Activated naive CD4-positive, alpha-beta T cell treated with anti-CD3 and anti-CD28 coated beads, Interleukin-2, amount 50 U/mL, for 24 hours (primary cell): ENCODE measurements around the gene AMZ2.

ENCODE experiments used
- H3K27ac Mint-ChIP-seq: one replicate; pipeline ENCODE4 v1.8.0; 2021; ENCODE audit warnings: mild to moderate bottlenecking, mixed read lengths
- H3K27me3 Mint-ChIP-seq: one replicate; pipeline ENCODE4 v1.8.0; 2021; ENCODE audit warnings: mixed read lengths
- H3K36me3 Mint-ChIP-seq: one replicate; pipeline ENCODE4 v1.8.0; 2021; ENCODE audit warnings: mixed read lengths
- H3K4me1 Mint-ChIP-seq: one replicate; pipeline ENCODE4 v1.8.0; 2021; ENCODE audit warnings: mixed read lengths
- H3K4me3 Mint-ChIP-seq: one replicate; pipeline ENCODE4 v1.8.0; 2021; ENCODE audit warnings: mild to moderate bottlenecking, mixed read lengths
- H3K9me3 Mint-ChIP-seq: one replicate; pipeline ENCODE4 v1.8.0; 2021; ENCODE audit warnings: mixed read lengths

AMZ2 gene

DNA sequence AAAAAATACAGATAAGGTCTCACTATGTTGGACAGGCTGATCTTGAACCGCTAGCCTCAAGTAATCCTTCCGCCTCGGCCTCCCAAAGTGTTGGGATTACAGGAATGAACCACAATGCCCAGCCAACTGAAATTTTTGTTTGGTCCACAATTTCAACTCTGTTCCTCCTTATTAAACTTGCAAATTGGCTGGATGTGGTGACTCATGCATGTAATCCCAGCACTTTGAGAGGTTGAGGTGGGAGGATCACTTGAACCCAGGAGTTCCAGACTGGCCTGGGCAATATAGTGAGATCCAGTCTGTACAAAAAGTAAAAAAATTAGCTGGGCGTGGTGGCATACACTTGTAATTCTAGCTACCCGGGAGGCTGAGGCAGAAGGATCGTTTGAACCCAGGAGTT is 56.9 kb downstream of the AMZ2 start:
- no peak overlapping the region for H3K27ac Mint-ChIP-seq
- peaks cover 3% of the 10 kb centered on the region for H3K36me3 Mint-ChIP-seq
- no peaks in the 10 kb centered on the region for H3K9me3 Mint-ChIP-seq
- H3K27me3 Mint-ChIP-seq, result no peaks in the 10 kb centered on the region
- no peak overlapping the region for H3K4me3 Mint-ChIP-seq
- H3K4me1 Mint-ChIP-seq, result peaks cover 25% of the 10 kb centered on the region

GRCh38 chr17:68305142-68305541 is 57.3 kb downstream of the AMZ2 start:
- H3K4me3 Mint-ChIP-seq, result no peak overlapping the region
- no peaks in the 10 kb centered on the region for H3K9me3 Mint-ChIP-seq
- H3K36me3 Mint-ChIP-seq, result peaks cover 3% of the 10 kb centered on the region
- H3K27ac Mint-ChIP-seq, result no peak overlapping the region
- no peaks in the 10 kb centered on the region for H3K27me3 Mint-ChIP-seq
- peaks cover 28% of the 10 kb centered on the region for H3K4me1 Mint-ChIP-seq
